H9 (cell line): ENCODE results near the gene CD248. TPM values are rescaled to one million over a fixed set of nuclear protein-coding genes. Genes with fewer than 3 reads are reported as not detected.

ENCODE experiments used
- DNase-seq: peaks from one replicate; pipeline ENCODE4 v3.0.0-alpha.2; 2017
- H2AFZ ChIP-seq: one replicate; pipeline ENCODE4 v1.6.1; 2013; ENCODE audit warnings: mild to moderate bottlenecking, low read length, control low read depth, moderate library complexity
- H2AK5ac ChIP-seq: 2 replicates; pipeline ENCODE4 v1.6.1; 2013; ENCODE audit warnings: low read length, control low read depth, mixed read lengths; ENCODE audit not compliant: insufficient read length
- H2BK120ac ChIP-seq: one replicate; pipeline ENCODE4 v1.6.1; 2013; ENCODE audit warnings: low read depth, mild to moderate bottlenecking, low read length, control low read depth, inconsistent platforms; ENCODE audit not compliant: poor library complexity, severe bottlenecking
- H2BK12ac ChIP-seq: 2 replicates; pipeline ENCODE4 v1.6.1; 2013; ENCODE audit warnings: low read length, control low read depth, mixed read lengths, low read depth; ENCODE audit not compliant: insufficient read length
- H2BK15ac ChIP-seq: 2 replicates; pipeline ENCODE4 v1.6.1; 2013; ENCODE audit warnings: low read depth, low read length, control low read depth
- H2BK20ac ChIP-seq: one replicate; pipeline ENCODE4 v1.6.1; 2013; ENCODE audit warnings: low read depth, mild to moderate bottlenecking, low read length, control low read depth, inconsistent platforms; ENCODE audit not compliant: poor library complexity, severe bottlenecking
- H2BK5ac ChIP-seq: 2 replicates; pipeline ENCODE4 v1.6.1; 2013; ENCODE audit warnings: low read length, control low read depth, mixed read lengths; ENCODE audit not compliant: insufficient read length
- H3K14ac ChIP-seq: 2 replicates; pipeline ENCODE4 v1.6.1; 2013; ENCODE audit warnings: low read length, control low read depth; ENCODE audit not compliant: insufficient read depth
- H3K18ac ChIP-seq: 2 replicates; pipeline ENCODE4 v1.6.1; 2013; ENCODE audit warnings: low read depth, mild to moderate bottlenecking, mixed read lengths, low read length, control low read depth; ENCODE audit not compliant: insufficient read length
- H3K23ac ChIP-seq: 2 replicates; pipeline ENCODE4 v1.6.1; 2013; ENCODE audit warnings: low read length, control low read depth, mixed read lengths, low read depth; ENCODE audit not compliant: insufficient read length
- H3K23me2 ChIP-seq: 2 replicates; pipeline ENCODE4 v1.6.1; 2013; ENCODE audit warnings: low read depth, mild to moderate bottlenecking, mixed read lengths, low read length, control low read depth; ENCODE audit not compliant: insufficient read length, poor library complexity, severe bottlenecking
- H3K27ac ChIP-seq: 2 replicates; pipeline ENCODE4 v1.5.1; 2013; ENCODE audit warnings: low read length, control low read depth, mixed read lengths, low read depth; ENCODE audit not compliant: insufficient read length
- H3K27me3 ChIP-seq: 2 replicates; pipeline ENCODE4 v1.6.1; 2013; ENCODE audit warnings: low read length, control low read depth, inconsistent platforms; ENCODE audit not compliant: insufficient read depth
- H3K4ac ChIP-seq: 2 replicates; pipeline ENCODE4 v1.6.1; 2013; ENCODE audit warnings: low read depth, mild to moderate bottlenecking, control low read depth, inconsistent platforms, low read length, moderate library complexity
- H3K4me1 ChIP-seq: 2 replicates; pipeline ENCODE4 v1.6.1; 2013; ENCODE audit warnings: low read length, control low read depth, inconsistent platforms; ENCODE audit not compliant: insufficient read depth
- H3K4me2 ChIP-seq: 2 replicates; pipeline ENCODE4 v1.6.1; 2013; ENCODE audit warnings: low read length, control low read depth, mixed read lengths; ENCODE audit not compliant: insufficient read length, insufficient read depth
- H3K56ac ChIP-seq: 2 replicates; pipeline ENCODE4 v1.6.1; 2013; ENCODE audit warnings: low read depth, mild to moderate bottlenecking, mixed read lengths, low read length, control low read depth; ENCODE audit not compliant: insufficient read length
- H3K79me1 ChIP-seq: 2 replicates; pipeline ENCODE4 v1.6.1; 2013; ENCODE audit warnings: low read depth, mild to moderate bottlenecking, moderate library complexity, low read length, control low read depth, inconsistent platforms; ENCODE audit not compliant: insufficient read depth, poor library complexity, severe bottlenecking
- H3K79me2 ChIP-seq: 2 replicates; pipeline ENCODE4 v1.6.1; 2013; ENCODE audit warnings: low read length, control low read depth, inconsistent platforms; ENCODE audit not compliant: insufficient read depth
- H3K9ac ChIP-seq: 2 replicates; pipeline ENCODE4 v1.6.1; 2013; ENCODE audit warnings: low read length, control low read depth, mixed read lengths; ENCODE audit not compliant: insufficient read length; ENCODE audit errors: extremely low read depth
- H3K9me3 ChIP-seq: one replicate; pipeline ENCODE4 v1.6.1; 2013; ENCODE audit warnings: low read depth, low read length, inconsistent platforms; ENCODE audit not compliant: control insufficient read depth
- H3T11ph ChIP-seq: one replicate; pipeline ENCODE4 v1.6.1; 2013; ENCODE audit warnings: mild to moderate bottlenecking, low read length, control low read depth, inconsistent platforms
- H4K20me1 ChIP-seq: one replicate; pipeline ENCODE4 v1.6.1; 2013; ENCODE audit not compliant: control insufficient read depth, insufficient read length, insufficient read depth
- H4K5ac ChIP-seq: 2 replicates; pipeline ENCODE4 v1.6.1; 2013; ENCODE audit warnings: low read depth, mild to moderate bottlenecking, mixed read lengths, low read length, control low read depth; ENCODE audit not compliant: insufficient read length
- H4K8ac ChIP-seq: replicated peaks from 2 replicates; pipeline ENCODE4 v1.6.1; 2013; ENCODE audit warnings: low read length, control low read depth, mixed read lengths, low read depth; ENCODE audit not compliant: insufficient read length
- H4K91ac ChIP-seq: 2 replicates; pipeline ENCODE4 v1.6.1; 2013; ENCODE audit warnings: low read depth, mild to moderate bottlenecking, moderate library complexity, mixed read lengths, low read length, control low read depth; ENCODE audit not compliant: insufficient read length
- H3K27ac Mint-ChIP-seq, 3 experiments: 2 replicates in 2 of 3; 3 replicates in 1 of 3; pipeline ENCODE4 v1.8.0; 2020 to 2021; ENCODE audit warnings: mixed read lengths in 3 of 3, mild to moderate bottlenecking in 1 of 3, moderate library complexity in 1 of 3
- H3K27me3 Mint-ChIP-seq: 2 replicates; pipeline ENCODE4 v1.8.0; 2021; ENCODE audit warnings: low read depth, mild to moderate bottlenecking, moderate library complexity, mixed read lengths
- H3K36me3 Mint-ChIP-seq, 3 experiments: 2 replicates in 2 of 3; 3 replicates in 1 of 3; pipeline ENCODE4 v1.8.0; 2020 to 2021; ENCODE audit warnings: low read depth in 3 of 3, mixed read lengths in 3 of 3; ENCODE audit not compliant: insufficient read depth in 1 of 3
- H3K4me1 Mint-ChIP-seq, 2 experiments: 2 replicates each; pipeline ENCODE4 v1.8.0; 2020; ENCODE audit warnings: mixed read lengths in 2 of 2
- H3K4me3 Mint-ChIP-seq, 2 experiments: 2 replicates in 1 of 2; 3 replicates in 1 of 2; pipeline ENCODE4 v1.8.0; 2020 to 2021; ENCODE audit warnings: mild to moderate bottlenecking in 2 of 2, mixed read lengths in 2 of 2, moderate library complexity in 1 of 2
- H3K9me3 Mint-ChIP-seq, 2 experiments: 2 replicates in 1 of 2; 3 replicates in 1 of 2; pipeline ENCODE4 v1.8.0; 2020; ENCODE audit warnings: mild to moderate bottlenecking in 2 of 2, mixed read lengths in 2 of 2, moderate library complexity in 1 of 2
- CTCF ChIP-seq: fragments of 200-600 bp; sonication (generic); conservative IDR thresholded peaks from 3 replicates; pipeline ENCODE4 v1.8.0; 2021; ENCODE audit warnings: antibody characterized with exemption, mild to moderate bottlenecking
- WGBS: extraction: QIAGEN DNeasy Blood & Tissue Kit; methylation state at CpG from one replicate; pipeline ENCODE4 v1.1.7; 2013; ENCODE audit warnings: missing lambda C conversion rate, low lambda C conversion rate, mixed read lengths; ENCODE audit not compliant: insufficient read length; ENCODE audit errors: extremely low coverage; 5-methylcytosine and 5-hydroxymethylcytosine counted together
- total RNA-seq: library from RNA; stranded (reverse); gene quantifications from 2 replicates; pipeline ENCODE4 v1.2.1, GENCODE V29; 2021

CD248 gene
- total RNA-seq, 1 experiment from 2014 or later = 1.5 TPM

- H3K9ac ChIP-seq = no peak overlapping the region
- Mint-ChIP-seq H3K9me3 (peaks cover 7 to 14% of the 10 kb centered on the region in 2 experiments), H3K27me3 (peaks cover 20% of the 10 kb centered on the region), H3K27ac (peak overlapping the region in 1 of 3 experiments; percentile 91; a peak in 1 of 7 replicates), H3K36me3 (peaks cover 5 to 12% (median 11%) of the 10 kb centered on the region in 3 experiments), H3K4me3 (peak overlapping the region in 1 of 2 experiments; percentile 49; a peak in 2 of 5 replicates), H3K4me1 (peaks cover 26 to 37% of the 10 kb centered on the region in 2 experiments)
- no peak for TF ChIP-seq CTCF
- no peak overlapping the region for H3K18ac ChIP-seq
- no peak overlapping the region for H3K27ac ChIP-seq
- no peak overlapping the region for H2BK5ac ChIP-seq
- H4K8ac ChIP-seq = no peak overlapping the region
- H2BK120ac ChIP-seq = no peak overlapping the region
- DNase-seq = no peak
- no peak overlapping the region for H2AFZ ChIP-seq
- H3K56ac ChIP-seq = no peak overlapping the region
- no peaks in the 10 kb centered on the region for H3K9me3 ChIP-seq
- no peak overlapping the region for H3T11ph ChIP-seq
- H3K4me2 ChIP-seq = no peak overlapping the region
- no peaks in the 10 kb centered on the region for H3K27me3 ChIP-seq
- H3K4me1 ChIP-seq = peaks cover 2% of the 10 kb centered on the region; the same call in 1 of the 2 replicates
- no peak overlapping the region; the same call in 1 of the 2 replicates for H3K14ac ChIP-seq
- H3K23ac ChIP-seq = no peak overlapping the region
- no peak overlapping the region for H4K5ac ChIP-seq
- no peak overlapping the region for H4K91ac ChIP-seq
- no peaks in the 10 kb centered on the region for H3K79me1 ChIP-seq
- peaks cover 12% of the 10 kb centered on the region for H3K23me2 ChIP-seq
- H3K4ac ChIP-seq = no peak overlapping the region
- no peak overlapping the region for H2BK15ac ChIP-seq
- no peaks in the 10 kb centered on the region for H3K79me2 ChIP-seq
- H2AK5ac ChIP-seq = no peak overlapping the region
- WGBS = no CpG with 5 or more reads among the region's 17 CpGs
- no peak overlapping the region for H2BK12ac ChIP-seq
- no peaks in the 10 kb centered on the region for H4K20me1 ChIP-seq
- no peak overlapping the region for H2BK20ac ChIP-seq
These were observed 2.0 kb downstream of the CD248 start for GRCh38 chr11:66314561-66315497.
